Epidermal melanocyte (primary cell): ENCODE results near the gene P3H3.

Experiments used
- DNase-seq: peaks from one replicate; pipeline ENCODE4 v3.0.0; 2011; ENCODE audit warnings: low spot score; ENCODE audit not compliant: insufficient read length

Gene P3H3

GRCh38 chr12:6827982-6828780, at the start of gene P3H3:
P3H3 (plus strand) TSS chr12:6828407; CDS start chr12:6828441, 34 bp downstream.
- peak; percentile 49 for DNase-seq

- DNase-seq, result peak; percentile 92
Observed at GRCh38 chr12:6778574-6779550, 49.3 kb upstream of the P3H3 start.

DNA sequence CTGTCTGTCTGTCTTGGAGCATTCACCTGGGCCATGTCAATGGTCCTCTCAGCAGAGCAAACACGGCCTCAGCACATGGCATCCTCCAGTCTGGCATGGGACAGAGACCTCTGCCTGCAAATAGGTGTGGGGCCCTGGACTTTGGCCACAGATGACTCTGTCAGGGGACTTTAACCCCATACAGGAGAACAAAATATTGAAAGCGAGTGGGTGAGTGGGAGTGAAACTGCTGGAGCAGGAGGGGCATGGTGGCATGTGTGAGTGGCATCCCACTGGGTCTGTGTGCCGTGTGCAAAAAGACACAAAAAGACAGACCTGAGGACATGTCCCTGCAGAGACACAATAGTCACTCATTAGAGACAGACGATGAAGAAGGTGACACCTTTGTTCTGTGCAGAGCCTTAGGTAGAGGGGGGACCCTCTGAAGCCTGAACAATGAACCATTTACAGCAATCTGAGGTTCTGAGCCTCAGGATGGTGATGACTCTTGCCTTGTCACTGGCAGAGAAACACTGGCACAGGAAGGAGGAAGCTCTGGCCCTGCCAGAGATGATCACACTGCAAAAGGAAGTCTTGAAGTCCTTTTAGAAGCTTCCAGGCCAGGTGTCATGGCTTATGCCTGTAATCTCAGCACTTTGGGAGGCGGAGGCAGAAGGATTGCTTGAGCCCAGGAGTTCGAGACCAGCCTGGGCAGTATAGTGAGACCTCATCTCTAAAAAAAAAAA, 48.3 kb upstream of the P3H3 start:
- DNase-seq, result no peak

- DNase-seq, result no peak
Observed at GRCh38 chr12:6780573-6780972, 47.6 kb upstream of the P3H3 start.

- DNase-seq, result no peak
Observed at GRCh38 chr12:6782119-6782518, 46.1 kb upstream of the P3H3 start.

DNA sequence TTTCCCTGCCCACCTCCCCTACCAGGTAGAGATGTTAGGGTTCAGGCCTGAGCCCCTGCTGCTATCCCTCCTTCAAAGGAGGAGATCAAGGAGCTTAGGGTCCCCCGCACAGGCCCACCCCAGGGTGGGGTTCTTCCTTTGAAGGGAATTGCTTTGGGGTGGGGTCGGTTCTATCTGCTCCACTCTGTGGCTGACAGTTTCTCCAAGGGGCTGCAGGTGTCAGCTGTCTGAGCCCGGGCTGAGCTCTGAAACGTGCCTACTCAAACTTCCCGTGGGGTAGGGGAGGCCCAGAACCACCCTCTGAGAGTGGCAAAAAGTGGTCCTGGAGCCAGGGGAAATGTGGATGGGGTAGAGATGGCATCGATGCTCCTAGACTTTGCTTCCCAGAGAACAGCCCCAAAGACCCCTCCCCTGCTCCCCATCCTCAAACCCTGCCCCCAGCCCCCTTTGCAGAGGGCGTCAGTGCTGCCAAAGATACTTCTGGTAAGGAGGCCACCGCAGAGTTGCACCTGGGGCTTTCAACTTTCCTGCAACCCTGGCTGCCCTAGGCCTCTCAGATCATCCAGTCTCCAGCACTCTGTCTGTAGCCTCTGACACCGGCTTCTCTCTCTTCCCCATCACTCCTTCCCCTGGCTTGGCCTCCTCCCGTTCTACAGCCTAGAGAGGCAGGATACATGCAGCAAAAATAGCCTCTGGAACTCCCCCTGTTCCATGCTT, 45.2 kb upstream of the P3H3 start:
- DNase-seq, result no peak

GRCh38 chr12:6783828-6784227, 44.4 kb upstream of the P3H3 start:
- DNase-seq, result no peak

DNA sequence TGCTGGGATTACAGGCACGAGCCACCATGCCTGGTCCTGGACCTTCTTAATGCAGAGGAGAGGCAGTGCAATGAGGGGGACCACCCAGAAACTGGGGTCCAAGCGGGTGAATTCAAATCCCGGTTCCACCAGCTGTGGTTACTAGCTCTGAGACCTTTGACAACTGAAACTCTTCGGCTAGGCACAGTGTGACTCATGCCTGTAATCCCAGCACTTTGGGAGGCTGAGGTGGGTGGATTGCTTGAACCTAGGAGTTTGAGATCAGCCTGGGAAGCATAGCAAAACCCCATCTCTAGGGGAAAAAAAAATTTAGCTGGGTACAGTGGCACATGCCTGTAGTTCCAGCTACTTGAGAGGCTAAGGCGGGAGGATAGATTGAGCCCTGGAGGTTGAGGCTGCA, 43.9 kb upstream of the P3H3 start:
- no peak for DNase-seq

DNA sequence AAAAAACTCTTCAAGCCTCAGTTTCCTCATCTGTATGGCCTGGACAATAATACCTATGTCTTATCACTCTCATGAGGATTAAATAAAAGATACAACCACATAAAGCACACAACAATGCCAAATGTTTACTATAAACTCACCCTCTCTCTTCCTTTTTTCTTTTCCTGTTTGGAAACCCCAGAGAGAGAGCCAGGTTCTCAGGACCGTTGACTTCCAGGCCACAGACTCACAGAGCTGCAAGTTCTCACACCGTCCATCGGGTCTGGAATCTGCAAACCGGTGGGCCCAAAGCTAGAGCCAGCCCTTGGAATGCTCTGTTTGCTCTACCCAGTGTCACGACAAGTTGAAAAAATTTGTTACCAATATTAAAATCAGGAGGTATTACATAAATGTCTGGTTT, 43.4 kb upstream of the P3H3 start:
- no peak for DNase-seq

DNA sequence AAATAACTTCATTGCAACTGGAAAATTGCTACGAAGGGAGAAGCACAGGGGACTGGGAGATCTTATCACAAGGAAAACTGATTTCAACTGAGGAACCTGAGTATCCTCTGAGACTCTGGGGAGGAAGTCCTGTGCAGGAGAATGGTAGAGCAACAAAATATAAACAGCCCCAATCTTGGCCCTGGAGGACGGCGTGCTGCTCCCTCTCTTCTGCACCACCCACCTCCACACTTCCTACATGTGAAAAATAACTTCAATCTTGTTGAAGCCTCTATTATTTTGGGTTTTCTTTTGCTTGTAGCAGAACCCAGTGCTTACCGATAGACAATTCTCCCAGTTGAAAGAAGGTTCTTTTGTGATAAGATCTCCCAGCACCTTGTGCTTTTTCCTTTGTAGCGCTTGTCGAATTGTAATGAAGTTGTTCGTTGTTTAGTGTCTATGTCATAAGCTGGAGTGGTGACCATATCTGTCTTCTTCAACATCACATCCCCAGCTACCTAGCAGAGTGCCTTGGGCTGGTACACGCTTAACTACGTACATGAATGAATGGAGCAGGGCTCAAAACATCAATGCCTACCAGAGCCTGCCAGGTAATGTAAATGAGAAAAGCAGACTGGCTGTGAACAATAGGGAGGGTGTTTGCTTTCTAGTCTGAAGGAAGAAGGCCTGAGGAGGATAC, 41.7 kb upstream of the P3H3 start:
- no peak for DNase-seq

- DNase-seq, result no peak
Observed at GRCh38 chr12:6787309-6787708, 40.9 kb upstream of the P3H3 start.

- no peak for DNase-seq
Observed at GRCh38 chr12:6788972-6789924, 39.0 kb upstream of the P3H3 start, which contains the start of gene CD4. CD4 (plus strand) TSS chr12:6789528; CDS start chr12:6800139, 10,611 bp downstream.

DNA sequence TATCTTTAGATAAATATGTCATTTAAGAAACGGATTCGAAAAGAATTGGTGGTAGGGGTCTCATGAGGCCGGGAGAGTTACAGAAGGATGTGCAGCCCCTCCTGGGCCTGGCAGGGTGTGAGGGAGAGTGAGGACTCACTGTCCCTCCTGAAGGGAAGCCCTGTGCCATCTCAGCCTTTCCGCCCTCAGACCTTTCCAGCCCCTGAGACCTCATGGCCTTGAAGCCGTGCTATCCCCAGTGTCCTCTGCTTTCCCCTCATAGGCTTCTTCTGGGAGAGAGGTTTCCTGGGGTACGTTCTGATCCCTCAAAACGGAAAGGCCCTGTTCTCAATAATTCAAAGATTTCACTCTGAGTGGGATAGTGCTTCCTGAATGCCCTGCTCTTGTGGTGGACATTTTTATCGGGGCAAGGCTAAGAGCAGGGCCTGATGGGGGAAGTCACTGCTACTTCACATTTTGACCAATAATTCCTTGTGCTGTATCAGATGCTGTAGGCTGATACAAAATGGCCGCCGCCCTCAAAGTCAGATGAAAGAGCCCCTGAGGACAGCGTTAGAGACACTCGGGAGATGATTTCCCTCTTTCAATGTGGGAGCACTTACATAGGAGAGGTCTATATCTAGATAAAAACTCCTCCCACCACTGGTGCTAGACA, 37.6 kb upstream of the P3H3 start:
- DNase-seq, result no peak

GRCh38 chr12:6791931-6792520, 36.2 kb upstream of the P3H3 start:
- DNase-seq, result no peak

- no peak for DNase-seq
Observed at GRCh38 chr12:6792522-6793201, 35.5 kb upstream of the P3H3 start.

GRCh38 chr12:6795088-6795487, 33.1 kb upstream of the P3H3 start:
- DNase-seq, result no peak

GRCh38 chr12:6796576-6796975, 31.6 kb upstream of the P3H3 start:
- no peak for DNase-seq

GRCh38 chr12:6799147-6799546, 29.1 kb upstream of the P3H3 start:
- DNase-seq, result no peak
